Fibroblast of lung (primary cell): ENCODE measurements around the gene ZNF774. TPM values are rescaled to one million over a fixed set of nuclear protein-coding genes. Genes with fewer than 3 reads are reported as not detected.

Experiments
- DNase-seq, 2 donors: peaks; one replicate each; pipeline versions ENCODE4 v3.0.0 to v3.0.0-alpha.2; 2010; ENCODE audit warnings: low read depth in 2 of 2
- H2AFZ ChIP-seq: 2 replicates; pipeline ENCODE4 v1.5.1; 2012; ENCODE audit warnings: low read length, control low read depth, inconsistent platforms
- H3K27ac ChIP-seq: 2 replicates; pipeline ENCODE4 v1.5.1; 2011; ENCODE audit warnings: low read length, control low read depth; ENCODE audit not compliant: insufficient read depth
- H3K27me3 ChIP-seq: 2 replicates; pipeline ENCODE4 v1.5.1; 2011; ENCODE audit warnings: mild to moderate bottlenecking, low read length; ENCODE audit not compliant: control insufficient read depth, insufficient read depth
- H3K36me3 ChIP-seq: 2 replicates; pipeline ENCODE4 v1.5.1; 2011; ENCODE audit warnings: low read length; ENCODE audit not compliant: control insufficient read depth, insufficient read depth
- H3K4me1 ChIP-seq: 2 replicates; pipeline ENCODE4 v1.5.1; 2011; ENCODE audit warnings: low read length; ENCODE audit not compliant: control insufficient read depth, insufficient read depth; ENCODE audit errors: extremely low read depth
- H3K4me2 ChIP-seq: 2 replicates; pipeline ENCODE4 v1.5.1; 2011; ENCODE audit warnings: low read length, control low read depth; ENCODE audit not compliant: insufficient read depth; ENCODE audit errors: extremely low read depth
- H3K4me3 ChIP-seq, 4 experiments: fragments of 200-600 bp in 1 of 4; sonication (generic) in 1 of 4; replicated peaks in 1 of 4; 2 replicates each; pipeline ENCODE4 v1.5.1; 2011 to 2016; ENCODE audit warnings: low read length in 4 of 4, low read depth in 3 of 4, mild to moderate bottlenecking in 3 of 4, control low read depth in 2 of 4, inconsistent platforms in 1 of 4, mixed read lengths in 1 of 4; ENCODE audit not compliant: insufficient read depth in 1 of 4; ENCODE audit errors: control extremely low read depth in 1 of 4
- H3K79me2 ChIP-seq: 2 replicates; pipeline ENCODE4 v1.5.1; 2012; ENCODE audit warnings: mild to moderate bottlenecking, low read length, inconsistent platforms; ENCODE audit not compliant: control insufficient read depth, insufficient read depth
- H3K9ac ChIP-seq: 2 replicates; pipeline ENCODE4 v1.5.1; 2011; ENCODE audit warnings: mild to moderate bottlenecking, low read length, control low read depth; ENCODE audit not compliant: insufficient read depth
- H3K9me3 ChIP-seq: 2 replicates; pipeline ENCODE4 v1.5.1; 2012; ENCODE audit warnings: low read depth, low read length; ENCODE audit not compliant: control insufficient read depth, insufficient read depth
- H4K20me1 ChIP-seq: 2 replicates; pipeline ENCODE4 v1.5.1; 2011; ENCODE audit warnings: low read length; ENCODE audit not compliant: control insufficient read depth, insufficient read depth; ENCODE audit errors: extremely low read depth
- CTCF ChIP-seq, 2 donors: IDR thresholded peaks in 1 of 2; conservative IDR thresholded peaks in 1 of 2; 1 replicate in 1 of 2; 2 replicates in 1 of 2; pipeline ENCODE4 v1.5.1; 2011 to 2012; ENCODE audit warnings: low read length in 2 of 2, control low read depth in 1 of 2, inconsistent platforms in 1 of 2, low read depth in 1 of 2, mild to moderate bottlenecking in 1 of 2
- EZH2 ChIP-seq: IDR thresholded peaks from 2 replicates; pipeline ENCODE4 v1.5.1; 2012; ENCODE audit warnings: low read length, control low read depth, mild to moderate bottlenecking; ENCODE audit errors: missing control alignments
- polyA plus RNA-seq, 2 donors: library from polyadenylated mRNA; depleted of rRNA in 1 of 2; stranded (reverse) in 1 of 2; unstranded in 1 of 2; fragments of >200 nt; gene quantifications; 2 replicates each; pipeline ENCODE4 v1.2.1, GENCODE V29; 2011 to 2012; ENCODE audit warnings: missing spikeins in 1 of 2
- total RNA-seq: library from RNA; depleted of rRNA; stranded (reverse); fragments of >200 nt; gene quantifications from 2 replicates; pipeline ENCODE4 v1.2.1, GENCODE V29; 2014

ZNF774 gene
- total and polyA plus RNA-seq, 2 donors (not counting 1 experiment from before 2014, with no cell fraction given), result 1.3 to 1.8 TPM

GRCh38 chr15:90316139-90316538, 35.9 kb upstream of the ZNF774 start:
- DNase-seq, result no peak
- Histone ChIP-seq H3K4me1 (no peaks in the 10 kb centered on the region), H3K79me2 (no peaks in the 10 kb centered on the region), H3K36me3 (no peaks in the 10 kb centered on the region), H2AFZ (no peak overlapping the region), H3K27ac (no peak overlapping the region), H3K9ac (no peak overlapping the region), H4K20me1 (no peaks in the 10 kb centered on the region), H3K27me3 (no peaks in the 10 kb centered on the region), H3K4me3 (no peak overlapping the region), H3K9me3 (no peaks in the 10 kb centered on the region), H3K4me2 (no peak overlapping the region)
- no peak for TF ChIP-seq EZH2
- TF ChIP-seq CTCF (conservative IDR thresholded peaks at IDR 0.05 in 1 of 2, IDR thresholded peaks at IDR 0.05 in 1 of 2; ENCODE audit: low read depth in 1 of 2, low read length in 2 of 2), result no peak

GRCh38 chr15:90318591-90318990, 33.5 kb upstream of the ZNF774 start:
- Histone ChIP-seq H2AFZ (no peak overlapping the region), H4K20me1 (no peaks in the 10 kb centered on the region), H3K27ac (no peak overlapping the region), H3K27me3 (no peaks in the 10 kb centered on the region), H3K4me1 (no peaks in the 10 kb centered on the region), H3K4me3 (no peak overlapping the region), H3K79me2 (no peaks in the 10 kb centered on the region), H3K9me3 (no peaks in the 10 kb centered on the region), H3K4me2 (no peak overlapping the region), H3K9ac (no peak overlapping the region), H3K36me3 (no peaks in the 10 kb centered on the region)
- DNase-seq, result no peak
- no peak for TF ChIP-seq EZH2
- no peak for TF ChIP-seq CTCF (conservative IDR thresholded peaks at IDR 0.05 in 1 of 2, IDR thresholded peaks at IDR 0.05 in 1 of 2; ENCODE audit: low read depth in 1 of 2, low read length in 2 of 2)

- peak; percentile 86 to 87 for DNase-seq
- H3K27ac ChIP-seq, result no peak overlapping the region
- no peaks in the 10 kb centered on the region for H3K9me3 ChIP-seq
- no peak overlapping the region for H3K9ac ChIP-seq
- H3K27me3 ChIP-seq, result no peaks in the 10 kb centered on the region
- no peak for TF ChIP-seq EZH2
- peak; percentile 99 to 100 for TF ChIP-seq CTCF (conservative IDR thresholded peaks at IDR 0.05 in 1 of 2, IDR thresholded peaks at IDR 0.05 in 1 of 2; ENCODE audit: low read depth in 1 of 2, low read length in 2 of 2)
- no peak overlapping the region for H3K4me3 ChIP-seq
- H3K36me3 ChIP-seq, result no peaks in the 10 kb centered on the region
- H3K4me1 ChIP-seq, result no peaks in the 10 kb centered on the region
- no peaks in the 10 kb centered on the region for H4K20me1 ChIP-seq
- no peaks in the 10 kb centered on the region for H3K79me2 ChIP-seq
- peak overlapping the region; percentile 10 for H2AFZ ChIP-seq
- H3K4me2 ChIP-seq, result no peak overlapping the region
Observed at GRCh38 chr15:90320062-90320884, 31.8 kb upstream of the ZNF774 start.
